GM10266 (cell line): ENCODE measurements around the gene CIC.
A peak's percentile ranks its signal among the peaks of the same experiment; 100 is the strongest.

ENCODE experiments used
- DNase-seq: peaks from one replicate; pipeline ENCODE4 v3.0.0; 2012; ENCODE audit errors: extremely low spot score
- TF ChIP-seq, protein P1 (sequence below): IDR thresholded peaks from 2 replicates; pipeline ENCODE4 v1.5.1; 2012; ENCODE audit warnings: mild to moderate bottlenecking, low read depth; ENCODE audit not compliant: control insufficient read depth, insufficient read depth; ENCODE audit errors: missing control alignments

The CIC gene

DNA sequence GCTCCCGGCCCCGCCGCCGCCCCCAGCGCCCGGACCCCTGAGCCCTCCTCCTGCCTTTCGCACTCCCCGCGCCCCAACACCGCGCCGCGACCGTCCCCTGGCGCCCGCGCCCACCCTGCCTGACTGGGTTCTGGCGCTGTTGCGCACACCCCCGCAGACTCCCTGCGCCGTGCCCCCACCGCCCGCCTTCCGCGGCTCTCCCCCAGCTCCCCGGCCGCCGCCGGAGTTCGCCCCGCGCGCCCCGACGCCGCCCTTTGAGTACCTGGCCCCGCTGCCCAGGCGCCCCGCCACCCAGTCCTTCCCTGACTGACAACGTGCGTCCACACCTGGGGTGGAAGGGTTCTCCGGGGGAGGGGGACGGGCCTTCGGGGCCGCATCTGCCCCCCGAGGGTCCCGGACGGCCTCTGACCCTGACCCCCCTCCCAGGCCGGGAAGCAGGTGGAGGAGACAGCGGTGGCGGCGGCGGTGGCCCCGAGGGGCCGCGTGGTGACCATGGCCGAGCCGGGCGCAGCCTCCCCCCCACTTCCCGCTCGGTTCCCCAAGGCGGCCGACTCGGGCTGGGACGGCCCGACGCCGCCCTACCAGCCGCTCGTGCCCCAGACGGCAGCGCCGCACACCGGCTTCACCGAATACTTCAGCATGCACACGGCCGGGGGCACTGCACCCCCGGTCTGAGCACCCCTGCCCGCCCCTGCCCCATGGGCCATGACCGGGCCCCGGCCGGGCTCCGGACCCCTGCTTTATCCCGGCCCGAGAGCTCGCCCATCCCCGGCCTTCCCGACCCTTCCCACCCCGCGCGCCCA lies 55.0 kb downstream of the CIC start:
- TF ChIP-seq, protein P1, sequence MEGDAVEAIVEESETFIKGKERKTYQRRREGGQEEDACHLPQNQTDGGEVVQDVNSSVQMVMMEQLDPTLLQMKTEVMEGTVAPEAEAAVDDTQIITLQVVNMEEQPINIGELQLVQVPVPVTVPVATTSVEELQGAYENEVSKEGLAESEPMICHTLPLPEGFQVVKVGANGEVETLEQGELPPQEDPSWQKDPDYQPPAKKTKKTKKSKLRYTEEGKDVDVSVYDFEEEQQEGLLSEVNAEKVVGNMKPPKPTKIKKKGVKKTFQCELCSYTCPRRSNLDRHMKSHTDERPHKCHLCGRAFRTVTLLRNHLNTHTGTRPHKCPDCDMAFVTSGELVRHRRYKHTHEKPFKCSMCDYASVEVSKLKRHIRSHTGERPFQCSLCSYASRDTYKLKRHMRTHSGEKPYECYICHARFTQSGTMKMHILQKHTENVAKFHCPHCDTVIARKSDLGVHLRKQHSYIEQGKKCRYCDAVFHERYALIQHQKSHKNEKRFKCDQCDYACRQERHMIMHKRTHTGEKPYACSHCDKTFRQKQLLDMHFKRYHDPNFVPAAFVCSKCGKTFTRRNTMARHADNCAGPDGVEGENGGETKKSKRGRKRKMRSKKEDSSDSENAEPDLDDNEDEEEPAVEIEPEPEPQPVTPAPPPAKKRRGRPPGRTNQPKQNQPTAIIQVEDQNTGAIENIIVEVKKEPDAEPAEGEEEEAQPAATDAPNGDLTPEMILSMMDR, result no peak
- DNase-seq, result no peak

DNA sequence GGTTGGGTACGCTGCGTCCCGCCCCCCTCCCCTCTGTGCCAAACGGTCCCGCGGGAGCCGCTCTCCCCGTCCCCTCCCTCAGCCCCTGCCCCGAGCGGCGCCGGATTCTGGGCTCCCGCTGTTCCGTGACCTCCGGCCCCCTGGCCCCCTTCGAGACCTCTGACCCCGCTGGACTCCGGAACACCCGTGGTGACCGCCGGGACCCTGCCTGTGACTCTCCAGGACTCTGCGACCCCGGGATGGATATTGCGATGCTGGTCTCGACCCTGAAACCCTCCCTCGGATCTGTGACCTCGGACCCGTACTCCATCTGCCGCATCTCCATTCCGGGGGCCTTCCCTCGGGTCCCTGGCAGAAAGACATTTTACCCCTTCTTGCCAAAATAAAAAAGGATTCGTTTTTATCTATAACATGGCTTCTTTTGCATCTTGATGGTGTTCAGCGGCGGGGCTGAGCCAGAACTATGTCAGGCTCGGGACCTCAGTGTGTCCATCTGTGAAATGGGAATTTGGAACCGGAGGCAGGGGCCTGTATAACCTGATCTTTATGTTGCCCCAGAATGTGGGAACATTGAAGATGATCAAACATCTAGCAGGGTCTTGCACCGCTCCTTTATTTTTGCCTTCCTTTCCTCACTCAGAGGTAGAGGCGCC lies 55.7 kb downstream of the CIC start:
- DNase-seq, result no peak
- TF ChIP-seq, protein P1, result no peak

GRCh38 chr19:42325308-42325895 lies 56.4 kb downstream of the CIC start, which contains the start of gene MEGF8:
MEGF8 (plus strand) TSS chr19:42325635; CDS start chr19:42326244, 609 bp downstream.
- peak; percentile 99 for DNase-seq
- TF ChIP-seq, protein P1, result peak; percentile 86

DNA sequence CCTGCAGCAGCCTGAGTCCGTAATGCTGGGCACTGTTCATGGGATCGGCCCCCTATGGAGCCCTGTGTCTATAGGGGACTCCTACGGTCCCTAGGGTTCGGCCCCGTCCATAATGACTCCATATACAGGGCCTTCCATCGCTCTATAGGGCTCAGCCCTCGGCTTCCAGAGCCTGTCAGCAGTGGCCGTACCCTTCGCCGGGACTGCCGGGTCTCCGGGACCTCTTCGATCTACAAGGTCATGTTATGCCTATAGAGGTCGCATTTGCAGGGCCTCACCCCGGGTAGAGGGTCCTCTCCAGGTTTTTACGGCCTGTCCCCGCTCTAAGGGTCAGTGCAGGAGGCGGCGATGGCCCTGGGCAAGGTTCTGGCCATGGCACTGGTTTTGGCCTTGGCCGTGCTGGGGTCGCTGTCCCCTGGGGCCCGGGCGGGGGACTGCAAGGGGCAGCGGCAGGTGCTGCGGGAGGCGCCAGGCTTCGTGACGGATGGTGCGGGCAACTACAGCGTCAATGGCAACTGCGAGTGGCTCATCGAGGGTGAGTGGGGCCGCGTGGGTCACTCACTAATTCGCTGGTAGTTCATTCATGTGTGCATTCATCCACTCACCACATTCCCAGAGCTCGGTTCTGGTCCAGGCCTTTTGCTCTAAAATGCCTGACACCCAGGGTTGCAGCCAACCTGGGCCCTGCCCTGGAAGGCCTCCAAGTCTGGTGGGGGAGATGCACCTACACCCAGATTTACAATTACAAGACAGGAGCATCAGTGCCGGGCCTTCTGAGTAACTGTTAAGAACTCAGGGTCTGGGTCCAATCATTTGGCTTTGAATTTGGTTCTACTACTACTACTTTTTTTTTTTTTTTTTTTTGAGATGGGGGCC lies 57.1 kb downstream of the CIC start:
- DNase-seq, result no peak
- TF ChIP-seq, protein P1, result peak; percentile 27

- no peak for DNase-seq
- TF ChIP-seq, protein P1, result no peak
These were observed 57.9 kb downstream of the CIC start for GRCh38 chr19:42326969-42327368.

DNA sequence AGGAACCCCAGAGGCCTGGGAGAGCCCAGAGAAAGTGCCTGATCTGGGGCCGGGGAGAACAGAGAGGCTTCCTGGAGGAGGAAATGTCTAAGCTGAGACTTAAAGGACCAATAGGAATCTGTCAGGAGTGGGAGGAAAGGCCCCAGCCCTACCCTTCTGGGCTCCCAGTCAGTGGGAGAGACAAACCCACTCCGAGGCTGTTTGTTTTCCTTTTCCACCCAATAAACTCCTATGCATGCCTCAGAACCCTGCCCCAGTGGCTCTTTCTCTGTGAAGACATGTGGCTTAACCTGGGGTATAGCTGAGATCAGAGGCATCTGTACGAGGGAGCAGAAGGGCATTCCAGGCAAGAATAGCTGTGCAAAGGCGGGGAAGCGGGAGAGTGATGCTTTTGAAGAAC lies 58.3 kb downstream of the CIC start:
- TF ChIP-seq, protein P1, result no peak
- DNase-seq, result no peak
